HG03060 (cell line): ENCODE measurements around the gene ATG4B.
"Not testable (repeated sequence)": the region's sequence is repeated elsewhere in the genome, so short reads cannot be mapped to it uniquely, and the experiment has no call there.

ENCODE experiments used
- ATAC-seq: cut with Tn5 transposase; IDR thresholded peaks from one replicate; pipeline ENCODE4 v1.9.1; 2021; ENCODE audit warnings: low read depth, moderate number of reproducible peaks; ENCODE audit not compliant: unreplicated experiment

The ATG4B gene

GRCh38 chr2:241637018-241637794 lies at the start of gene ATG4B, which contains the start of gene THAP4:
Gene ATG4B (plus strand): TSS chr2:241637693. CDS start chr2:241637715, 22 bp downstream.
Gene THAP4 (minus strand): TSS chr2:241637158. CDS start chr2:241637017, 141 bp downstream.
- ATAC-seq = no peak

GRCh38 chr2:241589863-241590262 lies 47.6 kb upstream of the ATG4B start:
- ATAC-seq = not testable (repeated sequence)

GRCh38 chr2:241590496-241591455 lies 46.7 kb upstream of the ATG4B start:
- not testable (repeated sequence) for ATAC-seq

- ATAC-seq = no peak
These were observed 45.2 kb upstream of the ATG4B start for GRCh38 chr2:241592126-241592845.

- ATAC-seq = no peak
These were observed 44.2 kb upstream of the ATG4B start for GRCh38 chr2:241593271-241593670.

- ATAC-seq = no peak
These were observed 41.8 kb upstream of the ATG4B start for GRCh38 chr2:241595600-241596140.

GRCh38 chr2:241597561-241597960 lies 39.9 kb upstream of the ATG4B start:
- no peak for ATAC-seq

- no peak for ATAC-seq
These were observed 39.4 kb upstream of the ATG4B start for GRCh38 chr2:241598061-241598460.

- ATAC-seq = no peak
These were observed 39.0 kb upstream of the ATG4B start for GRCh38 chr2:241598487-241598886.

GRCh38 chr2:241599615-241600014 lies 37.9 kb upstream of the ATG4B start:
- no peak for ATAC-seq

- no peak for ATAC-seq
These were observed 35.7 kb upstream of the ATG4B start for GRCh38 chr2:241601841-241602240.

- no peak for ATAC-seq
These were observed 34.8 kb upstream of the ATG4B start for GRCh38 chr2:241602720-241603119.

- no peak for ATAC-seq
These were observed 33.8 kb upstream of the ATG4B start for GRCh38 chr2:241603686-241604085.

GRCh38 chr2:241606186-241606585 lies 31.3 kb upstream of the ATG4B start:
- no peak for ATAC-seq

GRCh38 chr2:241607162-241607885 lies 30.2 kb upstream of the ATG4B start:
- no peak for ATAC-seq

- no peak for ATAC-seq
These were observed 28.6 kb upstream of the ATG4B start for GRCh38 chr2:241608881-241609280.

GRCh38 chr2:241609859-241610793 lies 27.4 kb upstream of the ATG4B start:
- ATAC-seq = peak; percentile 66

GRCh38 chr2:241611062-241611461 lies 26.4 kb upstream of the ATG4B start:
- ATAC-seq = no peak
